ENCODE results near the gene FOXA2.

Gene FOXA2

GRCh38 chr20:22546344-22546743 lies 38.0 kb downstream of the FOXA2 start:
- DNase-seq (ENCODE audit: low read depth, low spot score) = no peak
- ChIA-PET POLR2A (no interaction called here), CTCF (no interaction called here)
- no peak overlapping the region for H3K4me3 ChIP-seq (ENCODE audit: low read depth, low read length)
- no peak for TF ChIP-seq CTCF (IDR thresholded peaks at IDR 0.05; ENCODE audit: insufficient read depth, low read length, missing control alignments)

GRCh38 chr20:22545045-22545444 lies 39.3 kb downstream of the FOXA2 start:
- ChIA-PET POLR2A (no interaction called here), CTCF (no interaction called here)
- no peak for TF ChIP-seq CTCF (IDR thresholded peaks at IDR 0.05; ENCODE audit: insufficient read depth, low read length, missing control alignments)
- DNase-seq (ENCODE audit: low read depth, low spot score) = no peak
- H3K4me3 ChIP-seq (ENCODE audit: low read depth, low read length) = no peak overlapping the region

- CTCF ChIA-PET = no interaction called here
- DNase-seq (ENCODE audit: low read depth, low spot score) = no peak
- no peak overlapping the region for H3K4me3 ChIP-seq (ENCODE audit: low read depth, low read length)
- no peak for TF ChIP-seq CTCF (IDR thresholded peaks at IDR 0.05; ENCODE audit: insufficient read depth, low read length, missing control alignments)
- POLR2A ChIA-PET = no interaction called here
Observed at GRCh38 chr20:22544462-22544861, 39.9 kb downstream of the FOXA2 start.

GRCh38 chr20:22542427-22542826 lies 41.9 kb downstream of the FOXA2 start:
- no peak for DNase-seq (ENCODE audit: low read depth, low spot score)
- no peak for TF ChIP-seq CTCF (IDR thresholded peaks at IDR 0.05; ENCODE audit: insufficient read depth, low read length, missing control alignments)
- POLR2A ChIA-PET = no interaction called here
- CTCF ChIA-PET = no interaction called here
- no peak overlapping the region for H3K4me3 ChIP-seq (ENCODE audit: low read depth, low read length)

GRCh38 chr20:22540832-22541231 lies 43.5 kb downstream of the FOXA2 start:
- POLR2A ChIA-PET = no interaction called here
- no peak for TF ChIP-seq CTCF (IDR thresholded peaks at IDR 0.05; ENCODE audit: insufficient read depth, low read length, missing control alignments)
- H3K4me3 ChIP-seq (ENCODE audit: low read depth, low read length) = no peak overlapping the region
- no peak for DNase-seq (ENCODE audit: low read depth, low spot score)
- CTCF ChIA-PET = no interaction called here

GRCh38 chr20:22536956-22537756 lies 47.2 kb downstream of the FOXA2 start:
- H3K4me3 ChIP-seq (ENCODE audit: low read depth, low read length) = no peak overlapping the region
- ChIA-PET CTCF (no interaction called here), POLR2A (no interaction called here)
- TF ChIP-seq CTCF (IDR thresholded peaks at IDR 0.05; ENCODE audit: insufficient read depth, low read length, missing control alignments) = no peak
- no peak for DNase-seq (ENCODE audit: low read depth, low spot score)
